Measurements from ENCODE around the gene ARF5.

ARF5 gene

GRCh38 chr7:127635659-127636285 is 47.6 kb downstream of the ARF5 start:
- DNase-seq (ENCODE audit: low spot score) = no peak

DNA sequence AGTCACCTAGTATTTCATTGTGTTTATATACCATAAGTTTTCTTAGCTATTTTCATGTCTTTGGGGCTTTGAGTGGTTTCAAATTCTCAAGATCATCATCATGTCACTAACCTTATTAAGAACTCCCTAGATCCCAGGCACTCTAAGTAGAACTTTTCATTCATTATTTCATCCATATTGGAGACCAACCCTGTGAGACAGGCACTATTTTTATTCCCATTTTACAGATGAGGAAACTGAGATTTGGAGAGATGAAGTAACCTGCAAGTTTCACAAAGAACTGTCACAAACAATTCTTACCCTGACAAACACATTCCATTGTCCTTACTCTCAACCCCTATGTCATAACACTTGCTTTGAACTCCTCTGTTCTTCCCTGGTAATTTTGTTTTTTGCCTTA is 50.0 kb downstream of the ARF5 start:
- DNase-seq (ENCODE audit: low spot score) = no peak

All from pons (tissue), 1 donor.